ENCODE measurements around the gene VAV1.

DNA sequence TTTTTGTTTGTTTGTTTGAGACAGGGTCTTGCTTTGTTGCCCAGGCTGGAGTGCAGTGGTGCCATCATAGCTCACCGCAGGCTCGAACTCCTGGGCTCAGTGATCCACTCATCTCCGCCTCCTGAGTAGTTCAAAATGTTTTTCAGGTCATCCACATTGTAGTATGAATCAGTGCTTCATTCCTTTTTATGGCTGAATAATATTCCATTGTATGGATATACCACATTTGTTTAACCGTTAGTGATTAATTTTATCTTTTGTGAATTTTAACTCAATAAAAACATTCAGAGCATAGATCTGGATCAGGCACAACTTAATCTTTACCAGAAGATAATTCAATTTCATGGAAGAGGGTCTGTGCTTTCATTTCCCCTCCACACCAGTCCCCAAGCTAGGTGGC, 47.7 kb downstream of the VAV1 start:
- no peak for TF ChIP-seq HNF4G (IDR thresholded peaks at IDR 0.05)
- TF ChIP-seq, protein P1, sequence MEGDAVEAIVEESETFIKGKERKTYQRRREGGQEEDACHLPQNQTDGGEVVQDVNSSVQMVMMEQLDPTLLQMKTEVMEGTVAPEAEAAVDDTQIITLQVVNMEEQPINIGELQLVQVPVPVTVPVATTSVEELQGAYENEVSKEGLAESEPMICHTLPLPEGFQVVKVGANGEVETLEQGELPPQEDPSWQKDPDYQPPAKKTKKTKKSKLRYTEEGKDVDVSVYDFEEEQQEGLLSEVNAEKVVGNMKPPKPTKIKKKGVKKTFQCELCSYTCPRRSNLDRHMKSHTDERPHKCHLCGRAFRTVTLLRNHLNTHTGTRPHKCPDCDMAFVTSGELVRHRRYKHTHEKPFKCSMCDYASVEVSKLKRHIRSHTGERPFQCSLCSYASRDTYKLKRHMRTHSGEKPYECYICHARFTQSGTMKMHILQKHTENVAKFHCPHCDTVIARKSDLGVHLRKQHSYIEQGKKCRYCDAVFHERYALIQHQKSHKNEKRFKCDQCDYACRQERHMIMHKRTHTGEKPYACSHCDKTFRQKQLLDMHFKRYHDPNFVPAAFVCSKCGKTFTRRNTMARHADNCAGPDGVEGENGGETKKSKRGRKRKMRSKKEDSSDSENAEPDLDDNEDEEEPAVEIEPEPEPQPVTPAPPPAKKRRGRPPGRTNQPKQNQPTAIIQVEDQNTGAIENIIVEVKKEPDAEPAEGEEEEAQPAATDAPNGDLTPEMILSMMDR (IDR thresholded peaks at IDR 0.05; ENCODE audit: low read depth, low read length, missing input control): no peak
- TF ChIP-seq EGR1 (IDR thresholded peaks at IDR 0.05; ENCODE audit: low read depth in 2 of 2): no peak
- TF ChIP-seq, protein P2, sequence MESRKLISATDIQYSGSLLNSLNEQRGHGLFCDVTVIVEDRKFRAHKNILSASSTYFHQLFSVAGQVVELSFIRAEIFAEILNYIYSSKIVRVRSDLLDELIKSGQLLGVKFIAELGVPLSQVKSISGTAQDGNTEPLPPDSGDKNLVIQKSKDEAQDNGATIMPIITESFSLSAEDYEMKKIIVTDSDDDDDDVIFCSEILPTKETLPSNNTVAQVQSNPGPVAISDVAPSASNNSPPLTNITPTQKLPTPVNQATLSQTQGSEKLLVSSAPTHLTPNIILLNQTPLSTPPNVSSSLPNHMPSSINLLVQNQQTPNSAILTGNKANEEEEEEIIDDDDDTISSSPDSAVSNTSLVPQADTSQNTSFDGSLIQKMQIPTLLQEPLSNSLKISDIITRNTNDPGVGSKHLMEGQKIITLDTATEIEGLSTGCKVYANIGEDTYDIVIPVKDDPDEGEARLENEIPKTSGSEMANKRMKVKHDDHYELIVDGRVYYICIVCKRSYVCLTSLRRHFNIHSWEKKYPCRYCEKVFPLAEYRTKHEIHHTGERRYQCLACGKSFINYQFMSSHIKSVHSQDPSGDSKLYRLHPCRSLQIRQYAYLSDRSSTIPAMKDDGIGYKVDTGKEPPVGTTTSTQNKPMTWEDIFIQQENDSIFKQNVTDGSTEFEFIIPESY (IDR thresholded peaks at IDR 0.05): no peak
- TF ChIP-seq, protein P3, sequence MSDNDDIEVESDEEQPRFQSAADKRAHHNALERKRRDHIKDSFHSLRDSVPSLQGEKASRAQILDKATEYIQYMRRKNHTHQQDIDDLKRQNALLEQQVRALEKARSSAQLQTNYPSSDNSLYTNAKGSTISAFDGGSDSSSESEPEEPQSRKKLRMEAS (IDR thresholded peaks at IDR 0.05): no peak
- no peak for TF ChIP-seq GABPA (IDR thresholded peaks at IDR 0.05 in 1 of 2, conservative IDR thresholded peaks at IDR 0.05 in 1 of 2)
- TF ChIP-seq, protein P4, sequence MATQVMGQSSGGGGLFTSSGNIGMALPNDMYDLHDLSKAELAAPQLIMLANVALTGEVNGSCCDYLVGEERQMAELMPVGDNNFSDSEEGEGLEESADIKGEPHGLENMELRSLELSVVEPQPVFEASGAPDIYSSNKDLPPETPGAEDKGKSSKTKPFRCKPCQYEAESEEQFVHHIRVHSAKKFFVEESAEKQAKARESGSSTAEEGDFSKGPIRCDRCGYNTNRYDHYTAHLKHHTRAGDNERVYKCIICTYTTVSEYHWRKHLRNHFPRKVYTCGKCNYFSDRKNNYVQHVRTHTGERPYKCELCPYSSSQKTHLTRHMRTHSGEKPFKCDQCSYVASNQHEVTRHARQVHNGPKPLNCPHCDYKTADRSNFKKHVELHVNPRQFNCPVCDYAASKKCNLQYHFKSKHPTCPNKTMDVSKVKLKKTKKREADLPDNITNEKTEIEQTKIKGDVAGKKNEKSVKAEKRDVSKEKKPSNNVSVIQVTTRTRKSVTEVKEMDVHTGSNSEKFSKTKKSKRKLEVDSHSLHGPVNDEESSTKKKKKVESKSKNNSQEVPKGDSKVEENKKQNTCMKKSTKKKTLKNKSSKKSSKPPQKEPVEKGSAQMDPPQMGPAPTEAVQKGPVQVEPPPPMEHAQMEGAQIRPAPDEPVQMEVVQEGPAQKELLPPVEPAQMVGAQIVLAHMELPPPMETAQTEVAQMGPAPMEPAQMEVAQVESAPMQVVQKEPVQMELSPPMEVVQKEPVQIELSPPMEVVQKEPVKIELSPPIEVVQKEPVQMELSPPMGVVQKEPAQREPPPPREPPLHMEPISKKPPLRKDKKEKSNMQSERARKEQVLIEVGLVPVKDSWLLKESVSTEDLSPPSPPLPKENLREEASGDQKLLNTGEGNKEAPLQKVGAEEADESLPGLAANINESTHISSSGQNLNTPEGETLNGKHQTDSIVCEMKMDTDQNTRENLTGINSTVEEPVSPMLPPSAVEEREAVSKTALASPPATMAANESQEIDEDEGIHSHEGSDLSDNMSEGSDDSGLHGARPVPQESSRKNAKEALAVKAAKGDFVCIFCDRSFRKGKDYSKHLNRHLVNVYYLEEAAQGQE (IDR thresholded peaks at IDR 0.05): no peak
- no peak for TF ChIP-seq SP1 (IDR thresholded peaks at IDR 0.05)
- no peak for TF ChIP-seq JUND (IDR thresholded peaks at IDR 0.05)
- TF ChIP-seq, protein P5, sequence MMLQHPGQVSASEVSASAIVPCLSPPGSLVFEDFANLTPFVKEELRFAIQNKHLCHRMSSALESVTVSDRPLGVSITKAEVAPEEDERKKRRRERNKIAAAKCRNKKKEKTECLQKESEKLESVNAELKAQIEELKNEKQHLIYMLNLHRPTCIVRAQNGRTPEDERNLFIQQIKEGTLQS (IDR thresholded peaks at IDR 0.05): no peak
- no peak for TF ChIP-seq RAD21 (IDR thresholded peaks at IDR 0.05)
- TF ChIP-seq NR2F2 (IDR thresholded peaks at IDR 0.05): no peak
- no peak for TF ChIP-seq YY1 (IDR thresholded peaks at IDR 0.05)
